H1 (cell line): Measurements from ENCODE around the gene FAM177A1. TPM values are rescaled to one million over a fixed set of nuclear protein-coding genes. Genes with fewer than 3 reads are reported as not detected.

Experiments used
- CEBPB ChIP-seq: IDR thresholded peaks from 2 replicates; pipeline ENCODE4 v1.6.1; 2012; ENCODE audit warnings: low read depth, low read length
- KDM1A ChIP-seq: fragments of 200-600, 300-600 bp; sonication (generic); IDR thresholded peaks from 2 replicates; pipeline ENCODE4 v1.7.1; 2016; ENCODE audit warnings: mild to moderate bottlenecking, low read length, borderline replicate concordance
- KDM4A ChIP-seq: IDR thresholded peaks from one replicate; pipeline ENCODE4 v1.7.1; 2012; ENCODE audit warnings: low read depth, mild to moderate bottlenecking, moderate library complexity, low read length, inconsistent platforms; ENCODE audit not compliant: severe bottlenecking
- polyA plus RNA-seq, 7 experiments: library from polyadenylated mRNA; depleted of rRNA in 3 of 7; stranded (reverse) in 5 of 7; unstranded in 2 of 7; fragments of >200 nt in 5 of 7; fragments of 200-250 nt in 2 of 7; gene quantifications; 1 replicate in 5 of 7; 2 replicates in 1 of 7; 4 replicates in 1 of 7; pipeline versions ENCODE4 v1.2.1 to v1.2.3, GENCODE V29; 2011 to 2013; ENCODE audit warnings: missing spikeins in 2 of 7, mixed read lengths in 2 of 7
- total RNA-seq: library from RNA; stranded (reverse); fragmentation: NEBNext Ultra II Directional; extraction: Animal tissue kit (Norgen Biotek cat#: 25700); gene quantifications from 2 replicates; pipeline ENCODE4 v1.2.1, GENCODE V29; 2021
- TF ChIP-seq, protein P1 (sequence below): IDR thresholded peaks from 2 replicates; pipeline ENCODE4 v1.6.1; 2012; ENCODE audit warnings: inconsistent platforms

The FAM177A1 gene
- total and polyA plus RNA-seq, 2 of the 8 experiments (the other 6 are each of a cell fraction or from before 2014, with no cell fraction given): 11.3 to 34.0 TPM

DNA sequence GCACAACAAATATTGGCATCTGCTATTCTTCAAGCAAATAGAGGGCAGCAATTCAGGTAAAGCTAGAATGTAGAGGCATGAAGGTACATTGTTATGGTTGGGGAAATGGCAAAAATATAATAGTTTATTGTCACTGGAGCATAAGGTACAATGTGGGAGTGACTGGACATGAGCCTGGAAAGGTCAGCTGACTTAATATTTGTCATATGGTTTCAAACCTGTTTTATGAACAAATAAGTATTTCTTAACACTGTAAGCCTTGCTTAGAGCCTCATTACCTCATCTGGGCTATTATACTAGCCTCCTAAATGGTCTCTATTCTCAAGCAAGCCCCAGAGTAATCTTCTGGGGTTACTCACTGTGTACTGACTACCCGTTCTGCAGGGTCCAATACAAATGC lies 33.7 kb downstream of the FAM177A1 start (continued):
- TF ChIP-seq CEBPB (no peak), KDM1A (no peak), KDM4A (no peak)
- TF ChIP-seq, protein P1, sequence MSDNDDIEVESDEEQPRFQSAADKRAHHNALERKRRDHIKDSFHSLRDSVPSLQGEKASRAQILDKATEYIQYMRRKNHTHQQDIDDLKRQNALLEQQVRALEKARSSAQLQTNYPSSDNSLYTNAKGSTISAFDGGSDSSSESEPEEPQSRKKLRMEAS: no peak
